ENCODE data around the gene GALNTL6.

Gene GALNTL6

GRCh38 chr4:172826346-172826745, 1013.1 kb downstream of the GALNTL6 start:
- H3K4me3 ChIP-seq (replicated peaks in 1 of 2; ENCODE audit: low read depth in 2 of 2, low read length in 2 of 2), result no peak overlapping the region
- no peak for DNase-seq (ENCODE audit: low read depth in 2 of 2)
- no peak for TF ChIP-seq CTCF (IDR thresholded peaks at IDR 0.05; ENCODE audit: low read depth, low read length)

- no peak overlapping the region for H3K4me3 ChIP-seq (replicated peaks in 1 of 2; ENCODE audit: low read depth in 2 of 2, low read length in 2 of 2)
- no peak for DNase-seq (ENCODE audit: low read depth in 2 of 2)
- TF ChIP-seq CTCF (IDR thresholded peaks at IDR 0.05; ENCODE audit: low read depth, low read length), result no peak
Observed at GRCh38 chr4:172826861-172827260, 1013.7 kb downstream of the GALNTL6 start.

GRCh38 chr4:172830295-172830764, 1017.1 kb downstream of the GALNTL6 start:
- TF ChIP-seq CTCF (IDR thresholded peaks at IDR 0.05; ENCODE audit: low read depth, low read length), result peak; percentile 17
- DNase-seq (ENCODE audit: low read depth in 2 of 2), result peak; percentile 17 to 35
- no peak overlapping the region for H3K4me3 ChIP-seq (replicated peaks in 1 of 2; ENCODE audit: low read depth in 2 of 2, low read length in 2 of 2)

- no peak for DNase-seq (ENCODE audit: low read depth in 2 of 2)
- no peak for TF ChIP-seq CTCF (IDR thresholded peaks at IDR 0.05; ENCODE audit: low read depth, low read length)
- H3K4me3 ChIP-seq (replicated peaks in 1 of 2; ENCODE audit: low read depth in 2 of 2, low read length in 2 of 2), result no peak overlapping the region
Observed at GRCh38 chr4:172836661-172837060, 1023.5 kb downstream of the GALNTL6 start.

- H3K4me3 ChIP-seq (replicated peaks in 1 of 2; ENCODE audit: low read depth in 2 of 2, low read length in 2 of 2), result no peak overlapping the region
- no peak for TF ChIP-seq CTCF (IDR thresholded peaks at IDR 0.05; ENCODE audit: low read depth, low read length)
- DNase-seq (ENCODE audit: low read depth in 2 of 2), result no peak
Observed at GRCh38 chr4:172838111-172838510, 1024.9 kb downstream of the GALNTL6 start.

- DNase-seq (ENCODE audit: low read depth in 2 of 2), result no peak
- TF ChIP-seq CTCF (IDR thresholded peaks at IDR 0.05; ENCODE audit: low read depth, low read length), result no peak
- H3K4me3 ChIP-seq (replicated peaks in 1 of 2; ENCODE audit: low read depth in 2 of 2, low read length in 2 of 2), result no peak overlapping the region
Observed at GRCh38 chr4:172838943-172839342, 1025.7 kb downstream of the GALNTL6 start.

GRCh38 chr4:172842779-172843178, 1029.6 kb downstream of the GALNTL6 start:
- no peak for TF ChIP-seq CTCF (IDR thresholded peaks at IDR 0.05; ENCODE audit: low read depth, low read length)
- no peak for DNase-seq (ENCODE audit: low read depth in 2 of 2)
- H3K4me3 ChIP-seq (replicated peaks in 1 of 2; ENCODE audit: low read depth in 2 of 2, low read length in 2 of 2), result no peak overlapping the region

Measured in cardiac fibroblast (primary cell).